Panc1 (cell line): ENCODE results near the gene QPCT. TPM values are rescaled to one million over a fixed set of nuclear protein-coding genes. Genes with fewer than 3 reads are reported as not detected.

Experiments used
- ATAC-seq: fragments of 200-7000 bp; cut with Tn5 transposase; 2 replicates; pipeline ENCODE4 v1.9.1; 2020; ENCODE audit warnings: mild to moderate bottlenecking, moderate library complexity
- BruUV-seq: library from RNA; stranded (reverse); fragments of 400-500 nt; replicated peaks from 2 replicates; lab custom pipeline; 2021; lab: Mats Ljungman, UMichigan
- CTCF ChIA-PET: fragments of 300-600 bp; sonication (Branson Sonifier 250); formaldehyde crosslinking; loops from one replicate; lab custom pipeline; 2022; ENCODE audit warnings: antibody characterized with exemption; lab: Charles Lee
- POLR2A ChIA-PET: fragments of 300-600 bp; sonication (Branson Sonifier 250); formaldehyde crosslinking; loops from one replicate; lab custom pipeline; 2022; ENCODE audit warnings: antibody characterized with exemption; lab: Charles Lee
- DNase-seq: peaks from one replicate; pipeline ENCODE4 v3.0.0-alpha.2; 2010; ENCODE audit warnings: low read depth, low spot score
- H3K27ac ChIP-seq: 2 replicates; pipeline ENCODE4 v1.5.1; 2011; ENCODE audit warnings: mild to moderate bottlenecking, low read length, inconsistent platforms
- H3K27me3 ChIP-seq: fragments of 200-500 bp; sonication (Bioruptor generic); 2 replicates; pipeline ENCODE4 v1.6.0; 2014; ENCODE audit warnings: low read length, inconsistent platforms; ENCODE audit not compliant: control insufficient read depth, insufficient read depth
- H3K36me3 ChIP-seq: fragments of 200-500 bp; sonication (Bioruptor generic); 2 replicates; pipeline ENCODE4 v1.5.1; 2014; ENCODE audit warnings: inconsistent platforms, mild to moderate bottlenecking, low read length, moderate library complexity; ENCODE audit not compliant: control insufficient read depth, insufficient read depth
- H3K4me1 ChIP-seq: 2 replicates; pipeline ENCODE4 v1.5.1; 2011; ENCODE audit warnings: inconsistent platforms, mild to moderate bottlenecking, low read length, moderate library complexity; ENCODE audit not compliant: control insufficient read depth, insufficient read depth
- H3K4me3 ChIP-seq, 2 experiments: 2 replicates each; pipeline ENCODE4 v1.5.1; 2011 to 2012; ENCODE audit warnings: low read depth in 2 of 2, low read length in 2 of 2, mild to moderate bottlenecking in 2 of 2, inconsistent platforms in 1 of 2, moderate library complexity in 1 of 2
- H3K9me3 ChIP-seq: fragments of 200-500 bp; sonication (Bioruptor generic); 2 replicates; pipeline ENCODE4 v1.5.1; 2014; ENCODE audit warnings: low read depth, mild to moderate bottlenecking, inconsistent platforms, low read length, moderate library complexity; ENCODE audit not compliant: control insufficient read depth, insufficient read depth
- POLR2AphosphoS5 ChIP-seq: IDR thresholded peaks from 2 replicates; pipeline ENCODE4 v1.6.1; 2012; ENCODE audit warnings: mild to moderate bottlenecking, low read depth, low read length, moderate library complexity
- REST ChIP-seq, 2 experiments: IDR thresholded peaks; 2 replicates each; pipeline ENCODE4 v1.6.1; 2011 to 2012; ENCODE audit warnings: low read depth in 2 of 2, control low read depth in 1 of 2, low read length in 1 of 2, mild to moderate bottlenecking in 1 of 2, moderate library complexity in 1 of 2; ENCODE audit not compliant: insufficient read depth in 1 of 2
- SIN3A ChIP-seq: IDR thresholded peaks from 2 replicates; pipeline ENCODE4 v1.6.1; 2012; ENCODE audit warnings: low read depth, mild to moderate bottlenecking, low read length, moderate library complexity, borderline replicate concordance; ENCODE audit not compliant: insufficient read depth
- TCF7L2 ChIP-seq: IDR thresholded peaks from 2 replicates; pipeline ENCODE4 v1.6.1; 2011; ENCODE audit warnings: mild to moderate bottlenecking, low read depth, low read length, inconsistent platforms
- in situ Hi-C: cut with HindIII; loops from 2 replicates; pipeline ENCODE4 v1.10.0; 2016; ENCODE audit warnings: low sequenced_read_pairs, low pct_unique_long_range_greater_than_20kb
- intact Hi-C: fragments of 100-400 bp; cut with micrococcal nuclease; formaldehyde crosslinking; loops from one replicate; pipeline ENCODE4 v1.10.0; 2022; ENCODE audit not compliant: unreplicated experiment
- total RNA-seq: library from RNA; stranded (reverse); gene quantifications from one replicate; pipeline ENCODE4 v1.2.1, GENCODE V29; 2021; ENCODE audit not compliant: unreplicated experiment
- TF ChIP-seq, protein P1 (sequence below): fragments of 450-650 bp; IDR thresholded peaks from 2 replicates; pipeline ENCODE4 v1.5.1; 2017; ENCODE audit warnings: mild to moderate bottlenecking

The QPCT gene
- total RNA-seq, 1 experiment from 2014 or later = 2.3 TPM

DNA sequence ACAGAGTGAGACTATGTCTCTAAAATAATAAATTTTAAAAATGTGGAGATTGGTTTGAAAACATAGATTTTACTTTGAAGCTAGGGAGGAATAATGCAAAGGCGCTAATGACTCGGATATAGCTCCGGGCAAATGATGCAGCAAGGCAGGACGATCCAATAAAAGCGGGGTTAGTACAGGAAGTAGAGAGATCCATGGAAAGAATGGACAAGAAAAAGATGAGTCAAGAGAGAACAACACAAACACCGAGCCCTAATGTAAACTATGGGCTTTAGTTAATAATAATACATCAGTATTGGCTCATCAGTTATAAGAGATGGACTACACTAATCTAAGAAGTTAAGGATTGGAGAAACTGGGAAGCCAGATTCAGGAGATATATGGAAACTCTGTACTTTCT, 74.5 kb downstream of the QPCT start:
- Histone ChIP-seq H3K9me3 (no peaks in the 10 kb centered on the region), H3K27ac (no peak overlapping the region), H3K27me3 (no peaks in the 10 kb centered on the region), H3K36me3 (no peaks in the 10 kb centered on the region), H3K4me1 (no peaks in the 10 kb centered on the region), H3K4me3 (no peak overlapping the region)
- ATAC-seq (no peak), DNase-seq (no peak)
- in situ Hi-C loops (no loop called here), intact Hi-C loops (loop anchor here (10.0 kb wide), 1 partner anchor 256 kb away; the partner anchor contains the start of gene CDC42EP3)
- no TSS peak for BruUV-seq
- ChIA-PET CTCF (no interaction called here), POLR2A (no interaction called here)
- TF ChIP-seq TCF7L2 (no peak), REST (IDR thresholded peaks at IDR 0.05; ENCODE audit: insufficient read depth in 1 of 2, low read depth in 2 of 2, low read length in 1 of 2) (no peak)
- TF ChIP-seq, protein P1, sequence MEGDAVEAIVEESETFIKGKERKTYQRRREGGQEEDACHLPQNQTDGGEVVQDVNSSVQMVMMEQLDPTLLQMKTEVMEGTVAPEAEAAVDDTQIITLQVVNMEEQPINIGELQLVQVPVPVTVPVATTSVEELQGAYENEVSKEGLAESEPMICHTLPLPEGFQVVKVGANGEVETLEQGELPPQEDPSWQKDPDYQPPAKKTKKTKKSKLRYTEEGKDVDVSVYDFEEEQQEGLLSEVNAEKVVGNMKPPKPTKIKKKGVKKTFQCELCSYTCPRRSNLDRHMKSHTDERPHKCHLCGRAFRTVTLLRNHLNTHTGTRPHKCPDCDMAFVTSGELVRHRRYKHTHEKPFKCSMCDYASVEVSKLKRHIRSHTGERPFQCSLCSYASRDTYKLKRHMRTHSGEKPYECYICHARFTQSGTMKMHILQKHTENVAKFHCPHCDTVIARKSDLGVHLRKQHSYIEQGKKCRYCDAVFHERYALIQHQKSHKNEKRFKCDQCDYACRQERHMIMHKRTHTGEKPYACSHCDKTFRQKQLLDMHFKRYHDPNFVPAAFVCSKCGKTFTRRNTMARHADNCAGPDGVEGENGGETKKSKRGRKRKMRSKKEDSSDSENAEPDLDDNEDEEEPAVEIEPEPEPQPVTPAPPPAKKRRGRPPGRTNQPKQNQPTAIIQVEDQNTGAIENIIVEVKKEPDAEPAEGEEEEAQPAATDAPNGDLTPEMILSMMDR = no peak

DNA sequence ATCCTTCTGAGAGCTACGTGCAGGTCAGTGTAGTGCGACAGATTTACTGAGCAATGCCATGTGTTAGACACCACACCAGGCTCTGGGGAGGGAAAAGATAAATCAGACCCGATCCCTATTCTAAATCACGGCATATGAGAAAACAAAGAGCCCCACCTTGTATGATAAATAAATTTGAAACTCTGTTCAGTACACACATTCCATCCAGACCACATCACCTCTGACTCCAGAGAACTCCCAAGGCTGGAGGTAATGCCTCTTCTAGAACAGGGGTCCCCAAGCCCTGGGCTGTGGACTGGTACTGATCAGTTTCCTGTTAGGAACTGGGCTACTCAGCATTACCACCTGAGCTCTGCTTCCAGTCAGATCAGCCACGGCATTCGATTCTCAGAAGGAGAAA, 77.3 kb downstream of the QPCT start:
- H3K9me3 ChIP-seq = no peaks in the 10 kb centered on the region
- BruUV-seq = no TSS peak
- ATAC-seq (no peak), DNase-seq (no peak)
- intact Hi-C loops (no loop called here), in situ Hi-C loops (no loop called here)
- ChIA-PET CTCF (no interaction called here), POLR2A (no interaction called here)
- H3K4me3 ChIP-seq = no peak overlapping the region
- TF ChIP-seq REST (IDR thresholded peaks at IDR 0.05; ENCODE audit: insufficient read depth in 1 of 2, low read depth in 2 of 2, low read length in 1 of 2) = no peak
- TF ChIP-seq SIN3A = no peak
- TF ChIP-seq, protein P1 = no peak
- no peak for TF ChIP-seq TCF7L2
- TF ChIP-seq POLR2AphosphoS5 = no peak
- H3K27me3 ChIP-seq = no peaks in the 10 kb centered on the region
- no peaks in the 10 kb centered on the region for H3K36me3 ChIP-seq
- H3K27ac ChIP-seq = no peak overlapping the region
- no peaks in the 10 kb centered on the region for H3K4me1 ChIP-seq
